ENCODE data around the gene CNTFR.

CNTFR gene

DNA sequence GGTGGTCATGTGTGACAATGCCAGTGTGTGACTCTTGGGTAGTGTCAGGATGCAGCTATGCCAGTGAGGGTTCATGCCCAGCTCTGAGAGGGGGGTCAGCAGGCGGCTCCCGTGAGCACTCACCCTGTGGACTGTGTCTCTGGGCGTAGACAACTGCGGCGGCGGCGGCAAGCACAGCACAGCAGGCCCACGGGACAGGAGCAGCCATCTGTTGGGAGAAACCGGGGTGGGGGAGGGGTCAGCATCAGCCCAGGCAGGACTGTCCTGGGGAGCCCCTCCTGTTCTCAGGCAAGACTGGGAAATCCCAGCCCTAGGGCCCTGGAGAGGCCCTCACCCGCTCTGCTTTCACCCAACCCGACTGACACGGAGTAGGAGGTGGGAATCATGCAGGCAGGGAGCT lies 20.8 kb downstream of the CNTFR start:
- H3K9me3 ChIP-seq (ENCODE audit: control insufficient read depth in 2 of 2, low read length in 2 of 2), result no peaks in the 10 kb centered on the region
- H3K9ac ChIP-seq (ENCODE audit: low read length in 2 of 2), result no peak overlapping the region
- H3K27ac ChIP-seq (ENCODE audit: low read length), result no peak overlapping the region
- H3K4me1 ChIP-seq (ENCODE audit: control insufficient read depth, insufficient read depth, low read length), result peaks cover 20% of the 10 kb centered on the region
- H3K36me3 ChIP-seq (ENCODE audit: control insufficient read depth in 2 of 2, insufficient read depth in 2 of 2, low read length in 2 of 2), result no peaks in the 10 kb centered on the region
- no peak overlapping the region for H3K4me3 ChIP-seq (ENCODE audit: low read length in 2 of 2)
- peaks cover 0 to 17% of the 10 kb centered on the region in 2 donors for H3K27me3 ChIP-seq (ENCODE audit: control insufficient read depth in 1 of 2, insufficient read depth in 2 of 2, low read length in 2 of 2)

DNA sequence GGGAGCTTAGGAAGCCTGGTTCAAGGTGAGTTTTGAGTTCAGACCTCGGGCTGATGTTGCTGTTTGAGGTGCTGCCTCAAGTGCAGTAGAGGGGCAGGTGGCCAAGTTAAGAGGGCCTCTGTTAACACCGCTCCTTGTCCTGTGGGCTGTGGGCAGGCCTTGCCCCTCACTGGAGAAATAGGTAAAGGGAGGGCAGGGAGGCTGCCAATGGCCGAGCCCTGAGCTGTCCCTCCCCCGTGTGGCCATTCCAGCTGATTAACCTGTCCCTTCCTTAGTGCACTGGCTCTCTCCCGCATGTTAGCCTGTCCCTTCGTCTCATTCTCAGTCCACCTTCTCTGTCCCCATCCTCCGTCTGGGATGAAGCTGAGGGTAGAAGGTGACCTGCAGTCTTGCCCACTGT lies 21.4 kb downstream of the CNTFR start:
- Histone ChIP-seq H3K4me3 (ENCODE audit: low read length in 2 of 2) (no peak overlapping the region), H3K4me1 (ENCODE audit: control insufficient read depth, insufficient read depth, low read length) (peaks cover 20% of the 10 kb centered on the region), H3K9ac (ENCODE audit: low read length in 2 of 2) (no peak overlapping the region), H3K27me3 (ENCODE audit: control insufficient read depth in 1 of 2, insufficient read depth in 2 of 2, low read length in 2 of 2) (peaks cover 0 to 15% of the 10 kb centered on the region in 2 donors), H3K36me3 (ENCODE audit: control insufficient read depth in 2 of 2, insufficient read depth in 2 of 2, low read length in 2 of 2) (no peaks in the 10 kb centered on the region), H3K27ac (ENCODE audit: low read length) (no peak overlapping the region), H3K9me3 (ENCODE audit: control insufficient read depth in 2 of 2, low read length in 2 of 2) (no peaks in the 10 kb centered on the region)

GRCh38 chr9:34566972-34567371 lies 22.6 kb downstream of the CNTFR start:
- Histone ChIP-seq H3K4me1 (ENCODE audit: control insufficient read depth, insufficient read depth, low read length) (peaks cover 17% of the 10 kb centered on the region), H3K27me3 (ENCODE audit: control insufficient read depth in 1 of 2, insufficient read depth in 2 of 2, low read length in 2 of 2) (peaks cover 0 to 16% of the 10 kb centered on the region in 2 donors)

GRCh38 chr9:34566322-34566721 lies 23.2 kb downstream of the CNTFR start:
- no peaks in the 10 kb centered on the region for H3K36me3 ChIP-seq (ENCODE audit: control insufficient read depth in 2 of 2, insufficient read depth in 2 of 2, low read length in 2 of 2)
- no peaks in the 10 kb centered on the region for H3K9me3 ChIP-seq (ENCODE audit: control insufficient read depth in 2 of 2, low read length in 2 of 2)
- H3K4me3 ChIP-seq (ENCODE audit: low read length in 2 of 2), result no peak overlapping the region
- peaks cover 0 to 17% of the 10 kb centered on the region in 2 donors for H3K27me3 ChIP-seq (ENCODE audit: control insufficient read depth in 1 of 2, insufficient read depth in 2 of 2, low read length in 2 of 2)
- no peak overlapping the region for H3K9ac ChIP-seq (ENCODE audit: low read length in 2 of 2)
- H3K4me1 ChIP-seq (ENCODE audit: control insufficient read depth, insufficient read depth, low read length), result peaks cover 14% of the 10 kb centered on the region
- H3K27ac ChIP-seq (ENCODE audit: low read length), result no peak overlapping the region

More at GRCh38 chr9:34566972-34567371, 22.6 kb downstream of the CNTFR start:
- Histone ChIP-seq H3K4me3 (ENCODE audit: low read length in 2 of 2) (no peak overlapping the region), H3K36me3 (ENCODE audit: control insufficient read depth in 2 of 2, insufficient read depth in 2 of 2, low read length in 2 of 2) (no peaks in the 10 kb centered on the region), H3K27ac (ENCODE audit: low read length) (no peak overlapping the region), H3K9ac (ENCODE audit: low read length in 2 of 2) (no peak overlapping the region), H3K9me3 (ENCODE audit: control insufficient read depth in 2 of 2, low read length in 2 of 2) (no peaks in the 10 kb centered on the region)

DNA sequence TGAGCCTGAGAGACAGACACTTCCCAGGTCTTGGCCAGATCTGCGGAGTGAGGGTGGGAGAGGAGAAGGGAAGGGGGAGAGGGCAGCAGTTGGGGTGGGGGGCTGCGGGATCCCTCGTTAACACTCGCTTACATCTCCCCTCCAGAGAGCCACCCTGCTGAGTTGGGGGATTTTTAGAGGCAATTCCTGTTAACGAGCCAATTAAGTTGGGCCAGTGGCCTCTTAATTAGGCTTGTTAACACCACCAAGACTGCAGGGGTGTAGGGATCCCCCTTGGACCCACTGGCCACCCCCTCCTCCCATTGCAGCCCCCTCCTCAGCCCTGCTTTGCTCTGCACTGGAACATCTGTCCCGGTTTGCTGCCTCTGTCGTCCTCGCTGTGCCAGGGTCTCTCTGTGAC lies 23.7 kb downstream of the CNTFR start:
- H3K27ac ChIP-seq (ENCODE audit: low read length), result no peak overlapping the region
- H3K9me3 ChIP-seq (ENCODE audit: control insufficient read depth in 2 of 2, low read length in 2 of 2), result no peaks in the 10 kb centered on the region
- H3K36me3 ChIP-seq (ENCODE audit: control insufficient read depth in 2 of 2, insufficient read depth in 2 of 2, low read length in 2 of 2), result no peaks in the 10 kb centered on the region
- H3K4me3 ChIP-seq (ENCODE audit: low read length in 2 of 2), result no peak overlapping the region
- H3K4me1 ChIP-seq (ENCODE audit: control insufficient read depth, insufficient read depth, low read length), result peaks cover 9% of the 10 kb centered on the region
- H3K27me3 ChIP-seq (ENCODE audit: control insufficient read depth in 1 of 2, insufficient read depth in 2 of 2, low read length in 2 of 2), result peaks cover 0 to 17% of the 10 kb centered on the region in 2 donors
- H3K9ac ChIP-seq (ENCODE audit: low read length in 2 of 2), result no peak overlapping the region

GRCh38 chr9:34564617-34565016 lies 24.9 kb downstream of the CNTFR start:
- no peak overlapping the region for H3K9ac ChIP-seq (ENCODE audit: low read length in 2 of 2)
- no peaks in the 10 kb centered on the region for H3K9me3 ChIP-seq (ENCODE audit: control insufficient read depth in 2 of 2, low read length in 2 of 2)
- H3K27me3 ChIP-seq (ENCODE audit: control insufficient read depth in 1 of 2, insufficient read depth in 2 of 2, low read length in 2 of 2), result peaks cover 8 to 21% of the 10 kb centered on the region in 2 donors
- no peak overlapping the region for H3K27ac ChIP-seq (ENCODE audit: low read length)
- H3K4me1 ChIP-seq (ENCODE audit: control insufficient read depth, insufficient read depth, low read length), result peaks cover 3% of the 10 kb centered on the region
- no peak overlapping the region for H3K4me3 ChIP-seq (ENCODE audit: low read length in 2 of 2)
- H3K36me3 ChIP-seq (ENCODE audit: control insufficient read depth in 2 of 2, insufficient read depth in 2 of 2, low read length in 2 of 2), result no peaks in the 10 kb centered on the region

- Histone ChIP-seq H3K27me3 (ENCODE audit: control insufficient read depth in 1 of 2, insufficient read depth in 2 of 2, low read length in 2 of 2) (peaks cover 21 to 22% of the 10 kb centered on the region in 2 donors), H3K9ac (ENCODE audit: low read length in 2 of 2) (no peak overlapping the region), H3K4me1 (ENCODE audit: control insufficient read depth, insufficient read depth, low read length) (peaks cover 7% of the 10 kb centered on the region), H3K27ac (ENCODE audit: low read length) (no peak overlapping the region), H3K9me3 (ENCODE audit: control insufficient read depth in 2 of 2, low read length in 2 of 2) (no peaks in the 10 kb centered on the region), H3K36me3 (ENCODE audit: control insufficient read depth in 2 of 2, insufficient read depth in 2 of 2, low read length in 2 of 2) (no peaks in the 10 kb centered on the region), H3K4me3 (ENCODE audit: low read length in 2 of 2) (no peak overlapping the region)
These were observed 26.3 kb downstream of the CNTFR start for GRCh38 chr9:34563262-34563661.

- no peak overlapping the region for H3K9ac ChIP-seq (ENCODE audit: low read length in 2 of 2)
- no peak overlapping the region for H3K27ac ChIP-seq (ENCODE audit: low read length)
- H3K4me1 ChIP-seq (ENCODE audit: control insufficient read depth, insufficient read depth, low read length), result peaks cover 7% of the 10 kb centered on the region
- no peaks in the 10 kb centered on the region for H3K9me3 ChIP-seq (ENCODE audit: control insufficient read depth in 2 of 2, low read length in 2 of 2)
- no peak overlapping the region for H3K4me3 ChIP-seq (ENCODE audit: low read length in 2 of 2)
- peaks cover 24 to 30% of the 10 kb centered on the region in 2 donors for H3K27me3 ChIP-seq (ENCODE audit: control insufficient read depth in 1 of 2, insufficient read depth in 2 of 2, low read length in 2 of 2)
- no peaks in the 10 kb centered on the region for H3K36me3 ChIP-seq (ENCODE audit: control insufficient read depth in 2 of 2, insufficient read depth in 2 of 2, low read length in 2 of 2)
These were observed 27.3 kb downstream of the CNTFR start for GRCh38 chr9:34562135-34562745.

DNA sequence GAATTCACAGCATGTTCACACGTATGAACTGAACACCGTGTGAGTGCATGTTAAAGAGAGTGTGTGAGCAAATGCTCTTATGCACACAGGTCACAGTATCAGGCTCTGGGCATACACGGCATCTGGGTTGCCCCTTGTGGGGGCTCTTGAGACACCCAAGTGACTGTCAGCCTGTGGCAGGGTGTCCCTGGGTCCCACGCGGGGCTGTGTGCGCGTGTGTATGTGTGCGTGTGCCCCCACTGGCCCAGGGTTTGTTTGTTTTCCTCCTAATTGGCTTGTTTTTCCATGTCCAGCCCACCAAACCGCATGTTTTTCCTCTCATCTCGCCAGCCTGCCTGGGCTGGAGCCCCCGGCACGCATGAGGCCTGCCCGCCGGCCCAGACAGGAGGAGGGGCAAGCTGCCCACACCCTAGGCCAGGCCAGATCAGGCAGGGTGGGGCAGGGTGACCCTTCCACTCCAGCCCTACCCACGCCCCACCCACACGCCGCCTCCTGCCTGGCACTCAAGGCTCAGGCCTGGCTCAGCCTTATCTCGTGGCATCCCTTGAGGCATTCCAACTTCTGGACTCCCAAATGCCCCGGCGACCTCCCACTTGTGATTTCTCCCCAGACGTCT lies 28.8 kb downstream of the CNTFR start:
- Histone ChIP-seq H3K36me3 (ENCODE audit: control insufficient read depth in 2 of 2, insufficient read depth in 2 of 2, low read length in 2 of 2) (no peaks in the 10 kb centered on the region), H3K27ac (ENCODE audit: low read length) (no peak overlapping the region), H3K4me3 (ENCODE audit: low read length in 2 of 2) (no peak overlapping the region), H3K4me1 (ENCODE audit: control insufficient read depth, insufficient read depth, low read length) (peaks cover 7% of the 10 kb centered on the region), H3K27me3 (ENCODE audit: control insufficient read depth in 1 of 2, insufficient read depth in 2 of 2, low read length in 2 of 2) (peaks cover 25 to 35% of the 10 kb centered on the region in 2 donors), H3K9ac (ENCODE audit: low read length in 2 of 2) (no peak overlapping the region), H3K9me3 (ENCODE audit: control insufficient read depth in 2 of 2, low read length in 2 of 2) (no peaks in the 10 kb centered on the region)

DNA sequence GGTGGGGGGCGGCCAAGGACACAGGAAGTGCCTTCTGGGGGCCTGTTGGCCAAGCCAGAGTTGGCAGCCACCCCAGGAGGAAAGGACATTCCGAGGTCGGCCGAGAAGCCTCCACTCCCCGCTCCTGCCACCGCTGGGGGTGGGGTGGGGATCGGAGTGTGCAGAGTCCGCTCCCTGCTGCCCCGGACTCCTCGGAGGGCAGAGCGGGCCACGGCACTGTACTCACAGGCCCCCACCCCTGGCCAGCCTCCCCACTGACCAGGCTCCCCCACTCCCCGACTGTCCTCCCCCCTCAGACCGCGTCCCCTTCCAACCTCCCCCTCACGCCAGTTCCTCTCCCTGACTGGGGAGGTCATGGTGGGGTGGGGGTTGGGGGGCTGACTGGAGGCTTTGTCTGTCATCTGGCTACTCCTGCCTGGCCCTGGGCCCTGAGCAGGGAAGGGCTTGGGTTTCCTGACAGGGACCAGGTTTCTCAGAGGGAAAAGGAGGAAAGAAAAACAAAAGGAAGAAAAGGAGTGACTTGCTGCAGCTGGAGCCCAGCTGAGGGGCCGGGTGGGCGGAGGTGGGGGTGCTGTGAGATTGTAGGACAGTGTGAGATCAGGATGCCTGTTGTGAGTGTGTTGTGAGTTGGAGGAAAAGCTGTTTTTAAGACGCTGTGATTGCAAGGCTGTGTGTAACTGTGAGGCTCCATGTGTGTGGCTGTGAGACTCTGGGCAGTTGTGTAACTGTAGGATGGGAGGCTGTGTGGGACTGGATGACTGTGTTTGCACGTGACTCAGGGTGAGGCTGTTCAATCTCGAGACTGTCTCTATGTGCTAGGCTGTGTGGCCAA lies 29.7 kb downstream of the CNTFR start:
- Histone ChIP-seq H3K27ac (ENCODE audit: low read length) (no peak overlapping the region), H3K4me3 (ENCODE audit: low read length in 2 of 2) (no peak overlapping the region), H3K4me1 (ENCODE audit: control insufficient read depth, insufficient read depth, low read length) (peaks cover 7% of the 10 kb centered on the region), H3K9me3 (ENCODE audit: control insufficient read depth in 2 of 2, low read length in 2 of 2) (no peaks in the 10 kb centered on the region), H3K9ac (ENCODE audit: low read length in 2 of 2) (no peak overlapping the region), H3K27me3 (ENCODE audit: control insufficient read depth in 1 of 2, insufficient read depth in 2 of 2, low read length in 2 of 2) (peaks cover 22 to 35% of the 10 kb centered on the region in 2 donors), H3K36me3 (ENCODE audit: control insufficient read depth in 2 of 2, insufficient read depth in 2 of 2, low read length in 2 of 2) (no peaks in the 10 kb centered on the region)
